ENCODE results near the gene ISG15.

DNA sequence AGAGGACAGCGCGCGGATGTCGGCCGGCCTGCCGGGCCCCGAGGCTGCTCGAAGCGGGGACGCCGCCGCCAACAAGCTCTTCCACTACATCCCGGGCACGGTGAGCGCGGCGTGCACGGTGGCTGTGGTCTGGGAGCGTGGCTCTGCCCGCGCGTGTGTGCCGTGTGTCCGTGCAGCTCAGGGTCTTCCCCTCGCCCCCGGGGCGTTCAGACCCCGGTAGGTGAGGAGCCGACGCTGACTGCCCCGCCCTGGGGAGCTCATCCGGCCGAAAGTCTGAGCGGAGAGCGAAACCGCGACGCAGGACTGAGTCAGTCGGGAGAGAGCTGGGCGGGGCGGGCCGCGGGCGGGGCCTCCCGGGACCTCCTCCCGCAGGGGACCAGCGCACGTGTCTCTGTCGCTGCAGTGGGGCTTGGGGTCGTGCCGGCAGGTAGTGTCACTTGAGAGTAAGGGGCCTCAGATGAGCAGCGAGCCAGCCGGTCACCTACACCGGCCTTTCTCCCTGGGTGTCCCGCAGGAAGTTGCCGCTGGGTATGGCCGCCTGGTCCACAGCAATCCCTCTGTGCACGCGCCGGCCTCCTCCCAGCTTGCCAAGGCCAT lies 46.5 kb upstream of the ISG15 start:
- TF ChIP-seq FOXK2 (conservative IDR thresholded peaks at IDR 0.05 in 1 of 2, IDR thresholded peaks at IDR 0.05 in 1 of 2; ENCODE audit: low read depth in 2 of 2): no peak
- TF ChIP-seq, protein P1, sequence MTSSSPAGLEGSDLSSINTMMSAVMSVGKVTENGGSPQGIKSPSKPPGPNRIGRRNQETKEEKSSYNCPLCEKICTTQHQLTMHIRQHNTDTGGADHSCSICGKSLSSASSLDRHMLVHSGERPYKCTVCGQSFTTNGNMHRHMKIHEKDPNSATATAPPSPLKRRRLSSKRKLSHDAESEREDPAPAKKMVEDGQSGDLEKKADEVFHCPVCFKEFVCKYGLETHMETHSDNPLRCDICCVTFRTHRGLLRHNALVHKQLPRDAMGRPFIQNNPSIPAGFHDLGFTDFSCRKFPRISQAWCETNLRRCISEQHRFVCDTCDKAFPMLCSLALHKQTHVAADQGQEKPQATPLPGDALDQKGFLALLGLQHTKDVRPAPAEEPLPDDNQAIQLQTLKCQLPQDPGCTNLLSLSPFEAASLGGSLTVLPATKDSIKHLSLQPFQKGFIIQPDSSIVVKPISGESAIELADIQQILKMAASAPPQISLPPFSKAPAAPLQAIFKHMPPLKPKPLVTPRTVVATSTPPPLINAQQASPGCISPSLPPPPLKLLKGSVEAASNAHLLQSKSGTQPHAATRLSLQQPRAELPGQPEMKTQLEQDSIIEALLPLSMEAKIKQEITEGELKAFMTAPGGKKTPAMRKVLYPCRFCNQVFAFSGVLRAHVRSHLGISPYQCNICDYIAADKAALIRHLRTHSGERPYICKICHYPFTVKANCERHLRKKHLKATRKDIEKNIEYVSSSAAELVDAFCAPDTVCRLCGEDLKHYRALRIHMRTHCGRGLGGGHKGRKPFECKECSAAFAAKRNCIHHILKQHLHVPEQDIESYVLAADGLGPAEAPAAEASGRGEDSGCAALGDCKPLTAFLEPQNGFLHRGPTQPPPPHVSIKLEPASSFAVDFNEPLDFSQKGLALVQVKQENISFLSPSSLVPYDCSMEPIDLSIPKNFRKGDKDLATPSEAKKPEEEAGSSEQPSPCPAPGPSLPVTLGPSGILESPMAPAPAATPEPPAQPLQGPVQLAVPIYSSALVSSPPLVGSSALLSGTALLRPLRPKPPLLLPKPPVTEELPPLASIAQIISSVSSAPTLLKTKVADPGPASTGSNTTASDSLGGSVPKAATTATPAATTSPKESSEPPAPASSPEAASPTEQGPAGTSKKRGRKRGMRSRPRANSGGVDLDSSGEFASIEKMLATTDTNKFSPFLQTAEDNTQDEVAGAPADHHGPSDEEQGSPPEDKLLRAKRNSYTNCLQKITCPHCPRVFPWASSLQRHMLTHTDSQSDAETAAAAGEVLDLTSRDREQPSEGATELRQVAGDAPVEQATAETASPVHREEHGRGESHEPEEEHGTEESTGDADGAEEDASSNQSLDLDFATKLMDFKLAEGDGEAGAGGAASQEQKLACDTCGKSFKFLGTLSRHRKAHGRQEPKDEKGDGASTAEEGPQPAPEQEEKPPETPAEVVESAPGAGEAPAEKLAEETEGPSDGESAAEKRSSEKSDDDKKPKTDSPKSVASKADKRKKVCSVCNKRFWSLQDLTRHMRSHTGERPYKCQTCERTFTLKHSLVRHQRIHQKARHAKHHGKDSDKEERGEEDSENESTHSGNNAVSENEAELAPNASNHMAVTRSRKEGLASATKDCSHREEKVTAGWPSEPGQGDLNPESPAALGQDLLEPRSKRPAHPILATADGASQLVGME (CRISPR knock-in tag; IDR thresholded peaks at IDR 0.05): no peak
